IMR-90 (cell line): Measurements from ENCODE around the gene TMPRSS13.

Experiments
- CEBPB ChIP-seq: IDR thresholded peaks from 2 replicates; pipeline ENCODE4 v1.6.1; 2012; ENCODE audit warnings: low read depth, low read length, improper control_type of control experiment
- CHD1 ChIP-seq: IDR thresholded peaks from 2 replicates; pipeline ENCODE4 v1.6.1; 2012; ENCODE audit warnings: low read depth, low read length, improper control_type of control experiment
- MAFK ChIP-seq: IDR thresholded peaks from 2 replicates; pipeline ENCODE4 v1.6.1; 2012; ENCODE audit warnings: low read depth, low read length, improper control_type of control experiment
- MAZ ChIP-seq: IDR thresholded peaks from 2 replicates; pipeline ENCODE4 v1.6.1; 2012; ENCODE audit warnings: low read depth, mild to moderate bottlenecking, low read length, improper control_type of control experiment, moderate library complexity, borderline replicate concordance
- MXI1 ChIP-seq: IDR thresholded peaks from 2 replicates; pipeline ENCODE4 v1.6.1; 2012; ENCODE audit warnings: low read depth, mild to moderate bottlenecking, low read length, moderate library complexity, borderline replicate concordance
- NFE2L2 ChIP-seq: fragments of 150-350 bp; IDR thresholded peaks from 2 replicates; pipeline ENCODE4 v1.6.1; 2016; ENCODE audit warnings: low read depth, mild to moderate bottlenecking, low read length
- POLR2A ChIP-seq: IDR thresholded peaks from 2 replicates; pipeline ENCODE4 v1.6.1; 2012; ENCODE audit warnings: mild to moderate bottlenecking, low read depth, low read length
- RAD21 ChIP-seq: IDR thresholded peaks from 2 replicates; pipeline ENCODE4 v1.6.1; 2012; ENCODE audit warnings: low read length, improper control_type of control experiment
- RCOR1 ChIP-seq: IDR thresholded peaks from 2 replicates; pipeline ENCODE4 v1.6.1; 2012; ENCODE audit warnings: mild to moderate bottlenecking, low read length, improper control_type of control experiment; ENCODE audit not compliant: insufficient replicate concordance
- RFX5 ChIP-seq: IDR thresholded peaks from 2 replicates; pipeline ENCODE4 v1.8.0; 2012; ENCODE audit warnings: low read depth, mild to moderate bottlenecking, low read length, moderate library complexity
- SMC3 ChIP-seq: fragments of 150-350 bp; IDR thresholded peaks from 2 replicates; pipeline ENCODE4 v1.6.1; 2016; ENCODE audit warnings: low read depth, mild to moderate bottlenecking, antibody characterized with exemption, low read length, moderate library complexity
- TF ChIP-seq, protein P1 (sequence below): conservative IDR thresholded peaks from 2 replicates; pipeline ENCODE4 v1.5.1; 2012; ENCODE audit warnings: mild to moderate bottlenecking, low read depth, low read length, improper control_type of control experiment
- TF ChIP-seq, protein P2 (sequence below): fragments of 150-350 bp; IDR thresholded peaks from 2 replicates; pipeline ENCODE4 v1.6.1; 2017; ENCODE audit warnings: mild to moderate bottlenecking, antibody characterized with exemption, low read length, low read depth
- TF ChIP-seq, protein P3 (sequence below): fragments of 150-350 bp; IDR thresholded peaks from 2 replicates; pipeline ENCODE4 v1.6.1; 2016; ENCODE audit warnings: low read depth, mild to moderate bottlenecking, low read length, moderate library complexity, borderline replicate concordance

DNA sequence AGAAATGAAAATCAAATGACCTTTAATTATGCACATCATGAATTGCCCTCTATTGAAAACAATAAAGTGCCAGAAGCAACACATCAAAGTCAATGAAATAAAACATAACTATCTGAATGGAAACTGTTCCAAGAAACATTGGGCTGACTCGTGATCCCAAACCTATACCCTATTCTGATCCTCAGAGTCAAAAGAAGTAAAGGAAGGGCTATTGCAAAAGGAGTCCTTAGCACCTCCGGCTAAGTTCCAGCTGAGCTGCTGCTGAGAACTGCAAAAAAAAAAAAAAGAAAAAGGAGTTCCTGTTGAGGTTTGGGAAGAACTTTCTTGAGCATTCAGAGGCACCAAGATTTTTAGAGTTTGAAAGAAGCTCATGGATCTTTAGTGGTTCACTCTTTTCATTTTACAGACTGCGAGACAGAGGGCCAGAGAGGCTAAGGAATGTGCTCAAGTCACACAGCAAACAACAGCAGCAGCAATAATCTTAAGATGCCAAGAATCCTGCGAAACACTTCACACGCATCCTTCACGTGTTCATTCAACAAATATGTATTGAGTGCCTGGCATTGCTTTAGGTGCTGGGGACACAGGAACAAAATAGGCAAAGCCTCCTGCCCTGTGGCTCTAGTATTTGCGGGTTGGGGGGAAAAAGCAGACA, 841 bp upstream of the TMPRSS13 start:
- TF ChIP-seq, protein P1, sequence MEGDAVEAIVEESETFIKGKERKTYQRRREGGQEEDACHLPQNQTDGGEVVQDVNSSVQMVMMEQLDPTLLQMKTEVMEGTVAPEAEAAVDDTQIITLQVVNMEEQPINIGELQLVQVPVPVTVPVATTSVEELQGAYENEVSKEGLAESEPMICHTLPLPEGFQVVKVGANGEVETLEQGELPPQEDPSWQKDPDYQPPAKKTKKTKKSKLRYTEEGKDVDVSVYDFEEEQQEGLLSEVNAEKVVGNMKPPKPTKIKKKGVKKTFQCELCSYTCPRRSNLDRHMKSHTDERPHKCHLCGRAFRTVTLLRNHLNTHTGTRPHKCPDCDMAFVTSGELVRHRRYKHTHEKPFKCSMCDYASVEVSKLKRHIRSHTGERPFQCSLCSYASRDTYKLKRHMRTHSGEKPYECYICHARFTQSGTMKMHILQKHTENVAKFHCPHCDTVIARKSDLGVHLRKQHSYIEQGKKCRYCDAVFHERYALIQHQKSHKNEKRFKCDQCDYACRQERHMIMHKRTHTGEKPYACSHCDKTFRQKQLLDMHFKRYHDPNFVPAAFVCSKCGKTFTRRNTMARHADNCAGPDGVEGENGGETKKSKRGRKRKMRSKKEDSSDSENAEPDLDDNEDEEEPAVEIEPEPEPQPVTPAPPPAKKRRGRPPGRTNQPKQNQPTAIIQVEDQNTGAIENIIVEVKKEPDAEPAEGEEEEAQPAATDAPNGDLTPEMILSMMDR, result no peak
- TF ChIP-seq POLR2A (no peak), NFE2L2 (no peak), RCOR1 (no peak), MAZ (no peak), RAD21 (no peak), MAFK (no peak), MXI1 (no peak), CEBPB (no peak), SMC3 (no peak), RFX5 (no peak), CHD1 (no peak)
- TF ChIP-seq, protein P2, sequence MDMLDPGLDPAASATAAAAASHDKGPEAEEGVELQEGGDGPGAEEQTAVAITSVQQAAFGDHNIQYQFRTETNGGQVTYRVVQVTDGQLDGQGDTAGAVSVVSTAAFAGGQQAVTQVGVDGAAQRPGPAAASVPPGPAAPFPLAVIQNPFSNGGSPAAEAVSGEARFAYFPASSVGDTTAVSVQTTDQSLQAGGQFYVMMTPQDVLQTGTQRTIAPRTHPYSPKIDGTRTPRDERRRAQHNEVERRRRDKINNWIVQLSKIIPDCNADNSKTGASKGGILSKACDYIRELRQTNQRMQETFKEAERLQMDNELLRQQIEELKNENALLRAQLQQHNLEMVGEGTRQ, result no peak
- TF ChIP-seq, protein P3, sequence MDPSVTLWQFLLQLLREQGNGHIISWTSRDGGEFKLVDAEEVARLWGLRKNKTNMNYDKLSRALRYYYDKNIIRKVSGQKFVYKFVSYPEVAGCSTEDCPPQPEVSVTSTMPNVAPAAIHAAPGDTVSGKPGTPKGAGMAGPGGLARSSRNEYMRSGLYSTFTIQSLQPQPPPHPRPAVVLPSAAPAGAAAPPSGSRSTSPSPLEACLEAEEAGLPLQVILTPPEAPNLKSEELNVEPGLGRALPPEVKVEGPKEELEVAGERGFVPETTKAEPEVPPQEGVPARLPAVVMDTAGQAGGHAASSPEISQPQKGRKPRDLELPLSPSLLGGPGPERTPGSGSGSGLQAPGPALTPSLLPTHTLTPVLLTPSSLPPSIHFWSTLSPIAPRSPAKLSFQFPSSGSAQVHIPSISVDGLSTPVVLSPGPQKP, result no peak
